Upper lobe of left lung (tissue), 6 donors: Measurements from ENCODE around the gene EDC3. TPM values are rescaled to one million over a fixed set of nuclear protein-coding genes. Genes with fewer than 3 reads are reported as not detected.

ENCODE experiments used
- ATAC-seq, 2 donors: fragments of 200-7000 bp; cut with Tn5 transposase; one replicate each; pipeline ENCODE4 v1.9.1; 2022; ENCODE audit warnings: mild to moderate bottlenecking in 2 of 2, moderate library complexity in 2 of 2; ENCODE audit not compliant: low FRiP score in 2 of 2
- DNase-seq, 2 donors: peaks; one replicate each; pipeline ENCODE4 v3.0.0-alpha.2; 2019 to 2020
- H3K27ac ChIP-seq, 4 donors: fragments of 200-600 bp; sonication (generic); one replicate each; pipeline ENCODE4 v1.5.1; 2016 to 2019
- H3K27me3 ChIP-seq, 4 donors: fragments of 200-600 bp; sonication (generic); one replicate each; pipeline ENCODE4 v1.5.1; 2017 to 2019
- H3K36me3 ChIP-seq, 4 donors: fragments of 200-600 bp; sonication (generic); one replicate each; pipeline ENCODE4 v1.5.1; 2016 to 2019
- H3K4me1 ChIP-seq, 4 donors: fragments of 200-600 bp; sonication (generic); one replicate each; pipeline ENCODE4 v1.5.1; 2018 to 2019
- H3K4me3 ChIP-seq, 4 donors: fragments of 200-600 bp; sonication (generic); one replicate each; pipeline ENCODE4 v1.5.1; 2017 to 2019; ENCODE audit warnings: mild to moderate bottlenecking in 2 of 4, moderate library complexity in 1 of 4
- H3K9me3 ChIP-seq, 4 donors: fragments of 200-600 bp; sonication (generic); one replicate each; pipeline ENCODE4 v1.5.1; 2018 to 2019
- CTCF ChIP-seq, 6 experiments: fragments of 450-650 bp in 4 of 6; fragments of 200-600 bp in 2 of 6; sonication (generic) in 2 of 6; IDR thresholded peaks; one replicate each; pipeline ENCODE4 v1.5.1; 2016 to 2019; ENCODE audit warnings: antibody characterized with exemption in 6 of 6
- EP300 ChIP-seq, 4 donors: sonication (generic); formaldehyde crosslinking; IDR thresholded peaks; one replicate each; pipeline ENCODE4 v1.5.1; 2017; ENCODE audit warnings: antibody characterized with exemption in 4 of 4, control low read depth in 2 of 4
- POLR2A ChIP-seq, 4 donors: fragments of 450-650 bp; IDR thresholded peaks; one replicate each; pipeline ENCODE4 v1.5.1; 2016 to 2017; ENCODE audit warnings: antibody characterized with exemption in 4 of 4, mild to moderate bottlenecking in 2 of 4
- POLR2AphosphoS5 ChIP-seq, 2 donors: sonication (generic); formaldehyde crosslinking; IDR thresholded peaks; one replicate each; pipeline ENCODE4 v1.5.1; 2017; ENCODE audit warnings: antibody characterized with exemption in 2 of 2
- WGBS, 2 donors: methylation state at CpG; one replicate each; pipeline ENCODE4 v1.1.5; 2017 to 2018; 5-methylcytosine and 5-hydroxymethylcytosine counted together
- total RNA-seq, 6 donors: library from RNA; depleted of rRNA in 4 of 6; stranded (reverse); fragments of >200 nt in 4 of 6; gene quantifications; one replicate each; pipeline versions ENCODE4 v1.1.0 to v1.2.1, GENCODE V29; 2016 to 2021
- donor health status: DM: no; HTN: no; CAD: no; lungs with moderate emphysema.
- donor health status: DM: no; HTN: yes; CAD: no; lungs with severe emphysema.

EDC3 gene
- total RNA-seq, 6 donors from 2014 or later: 16.7 to 43.0 (median 27.7) TPM

GRCh38 chr15:74595271-74595670 is 100.6 kb downstream of the EDC3 start:
- no peaks in the 10 kb centered on the region for H3K27me3 ChIP-seq
- H3K27ac ChIP-seq: no peak overlapping the region
- H3K4me3 ChIP-seq: no peak overlapping the region
- DNase-seq: no peak
- ATAC-seq: no peak
- H3K36me3 ChIP-seq: peaks cover 5 to 52% (median 35%) of the 10 kb centered on the region in 4 donors
- TF ChIP-seq POLR2AphosphoS5 (IDR thresholded peaks at IDR 0.05) (no peak), POLR2A (IDR thresholded peaks at IDR 0.05) (no peak), EP300 (IDR thresholded peaks at IDR 0.05) (no peak), CTCF (IDR thresholded peaks at IDR 0.05) (no peak)
- H3K4me1 ChIP-seq: peaks cover 13 to 31% (median 24%) of the 10 kb centered on the region in 4 donors
- WGBS, 2 donors: 94 to 98% methylated on average over 5 of the region's 5 CpGs
- no peaks in the 10 kb centered on the region for H3K9me3 ChIP-seq

GRCh38 chr15:74594455-74594854 is 101.4 kb downstream of the EDC3 start:
- Histone ChIP-seq H3K9me3 (no peaks in the 10 kb centered on the region), H3K4me3 (no peak overlapping the region), H3K36me3 (peaks cover 5 to 60% (median 40%) of the 10 kb centered on the region in 4 donors), H3K27me3 (no peaks in the 10 kb centered on the region), H3K4me1 (peaks cover 11 to 27% (median 20%) of the 10 kb centered on the region in 4 donors), H3K27ac (no peak overlapping the region)
- DNase-seq (no peak), ATAC-seq (no peak)
- no peak for TF ChIP-seq POLR2AphosphoS5 (IDR thresholded peaks at IDR 0.05)
- TF ChIP-seq POLR2A (IDR thresholded peaks at IDR 0.05): no peak
- TF ChIP-seq CTCF (IDR thresholded peaks at IDR 0.05): no peak
- TF ChIP-seq EP300 (IDR thresholded peaks at IDR 0.05): no peak
- WGBS, 2 donors: 96% methylated on average over 4 of the region's 4 CpGs; no CpG with 5 or more reads in 1 of the 2 donors

GRCh38 chr15:74593122-74593521 is 102.7 kb downstream of the EDC3 start:
- ATAC-seq (peak in 1 of 2 donors; percentile 69), DNase-seq (peak in 1 of 2 donors; percentile 83)
- WGBS, 2 donors: 62 to 78% methylated on average over 3 to 7 of the region's 7 CpGs
- H3K4me3 ChIP-seq: no peak overlapping the region
- peaks cover 3 to 29% (median 19%) of the 10 kb centered on the region in 4 donors for H3K4me1 ChIP-seq
- TF ChIP-seq POLR2A (IDR thresholded peaks at IDR 0.05) (peak in 1 of 4 donors; percentile 26), POLR2AphosphoS5 (IDR thresholded peaks at IDR 0.05) (peak in 1 of 2 donors; percentile 13), CTCF (IDR thresholded peaks at IDR 0.05) (no peak), EP300 (IDR thresholded peaks at IDR 0.05) (no peak)
- H3K9me3 ChIP-seq: no peaks in the 10 kb centered on the region
- peaks cover 5 to 60% (median 40%) of the 10 kb centered on the region in 4 donors for H3K36me3 ChIP-seq
- peak overlapping the region in 1 of 4 donors; percentile 13 for H3K27ac ChIP-seq
- H3K27me3 ChIP-seq: no peaks in the 10 kb centered on the region

GRCh38 chr15:74592222-74592621 is 103.6 kb downstream of the EDC3 start:
- no peak for TF ChIP-seq CTCF (IDR thresholded peaks at IDR 0.05)
- TF ChIP-seq EP300 (IDR thresholded peaks at IDR 0.05): no peak
- no peak for TF ChIP-seq POLR2AphosphoS5 (IDR thresholded peaks at IDR 0.05)
- Histone ChIP-seq H3K27ac (no peak overlapping the region), H3K27me3 (no peaks in the 10 kb centered on the region), H3K4me1 (peaks cover 0 to 25% (median 16%) of the 10 kb centered on the region in 4 donors), H3K4me3 (no peak overlapping the region), H3K9me3 (no peaks in the 10 kb centered on the region), H3K36me3 (peaks cover 5 to 60% (median 40%) of the 10 kb centered on the region in 4 donors)
- DNase-seq: no peak
- WGBS, 2 donors: 73% methylated on average over 3 of the region's 3 CpGs
- ATAC-seq: no peak

- H3K9me3 ChIP-seq: no peaks in the 10 kb centered on the region
- peaks cover 0 to 25% (median 16%) of the 10 kb centered on the region in 4 donors for H3K4me1 ChIP-seq
- H3K36me3 ChIP-seq: peaks cover 0 to 61% (median 37%) of the 10 kb centered on the region in 4 donors
- ATAC-seq (no peak), DNase-seq (no peak)
- WGBS, 2 donors: 85 to 86% methylated on average over 6 of the region's 6 CpGs
- H3K27me3 ChIP-seq: no peaks in the 10 kb centered on the region
- peak overlapping the region in 2 of 4 donors; percentile 67 to 71 for H3K27ac ChIP-seq
- TF ChIP-seq POLR2A (IDR thresholded peaks at IDR 0.05) (no peak), CTCF (IDR thresholded peaks at IDR 0.05) (no peak), POLR2AphosphoS5 (IDR thresholded peaks at IDR 0.05) (no peak), EP300 (IDR thresholded peaks at IDR 0.05) (no peak)
- no peak overlapping the region for H3K4me3 ChIP-seq
Measured at GRCh38 chr15:74589826-74590225, 106.0 kb downstream of the EDC3 start.
